A549 (cell line): ENCODE results near the gene CERS6. TPM values are rescaled to one million over a fixed set of nuclear protein-coding genes. Genes with fewer than 3 reads are reported as not detected.

ENCODE experiments used
- ATAC-seq, 2 experiments: fragments of 200-7000 bp in 1 of 2; fragments of >200 bp in 1 of 2; cut with Nextera tagmentation in 1 of 2; cut with Tn5 transposase in 1 of 2; 3 replicates each; pipeline versions ENCODE4 v1.8.0 to v1.9.1; 2018 to 2020; ENCODE audit warnings: mild to moderate bottlenecking in 1 of 2, moderate library complexity in 1 of 2
- CTCF ChIA-PET: fragments of 300-600 bp; sonication (Branson Sonifier 250); formaldehyde crosslinking; extraction: SDS; loops from one replicate; lab custom pipeline; 2021; ENCODE audit warnings: antibody characterized with exemption, inconsistent platforms; lab: Yijun Ruan, JAX
- POLR2A ChIA-PET: fragments of 350-600 bp; formaldehyde crosslinking; extraction: SDS; loops from one replicate; lab custom pipeline; 2021; ENCODE audit warnings: antibody characterized with exemption, inconsistent platforms; lab: Yijun Ruan, JAX
- DNase-seq, 2 experiments: peaks; one replicate each; pipeline versions ENCODE4 v3.0.0 to v3.0.0-alpha.2; 2011 to 2016; ENCODE audit warnings: low read depth in 1 of 2, low spot score in 1 of 2
- FAIRE-seq: peaks from 2 replicates; lab custom pipeline; 2011; peaks lifted over from hg19 to GRCh38; lab: Jason Lieb, UNC
- H3K27ac ChIP-seq, 2 experiments: fragments of >200 bp; sonication (Bioruptor Twin); formaldehyde crosslinking; 3 replicates each; pipeline ENCODE4 v1.5.1; 2016 to 2017
- H3K4me1 ChIP-seq: fragments of >200 bp; sonication (Bioruptor Twin); formaldehyde crosslinking; 3 replicates; pipeline ENCODE4 v1.6.1; 2016
- H3K4me2 ChIP-seq: fragments of >200 bp; sonication (Bioruptor Twin); formaldehyde crosslinking; 3 replicates; pipeline ENCODE4 v1.6.1; 2016
- H3K4me3 ChIP-seq: fragments of >200 bp; sonication (Bioruptor Twin); formaldehyde crosslinking; 3 replicates; pipeline ENCODE4 v1.5.1; 2016
- H3K9me3 ChIP-seq: fragments of >200 bp; sonication (Bioruptor Twin); formaldehyde crosslinking; 3 replicates; pipeline ENCODE4 v1.6.1; 2016
- BHLHE40 ChIP-seq: IDR thresholded peaks from 2 replicates; pipeline ENCODE4 v1.6.1; 2012; ENCODE audit warnings: low read depth, low read length, inconsistent platforms
- E2F6 ChIP-seq: IDR thresholded peaks from 2 replicates; pipeline ENCODE4 v1.6.1; 2012; ENCODE audit warnings: low read depth, borderline replicate concordance
- EHF ChIP-seq: fragments of 250-450 bp; sonication (Bioruptor Pico); IDR thresholded peaks from 2 replicates; pipeline ENCODE4 v1.5.0; 2020; ENCODE audit warnings: mild to moderate bottlenecking
- EHMT2 ChIP-seq: fragments of 200-600 bp; sonication (generic); IDR thresholded peaks from 2 replicates; pipeline ENCODE4 v1.6.1; 2016; ENCODE audit warnings: antibody characterized with exemption, low read depth, mild to moderate bottlenecking, moderate library complexity
- GATA3 ChIP-seq: IDR thresholded peaks from 2 replicates; pipeline ENCODE4 v1.6.1; 2012; ENCODE audit warnings: borderline replicate concordance
- HEYL ChIP-seq: fragments of 250-450 bp; sonication (Bioruptor Pico); IDR thresholded peaks from 2 replicates; pipeline ENCODE4 v1.8.0; 2021; ENCODE audit warnings: mild to moderate bottlenecking, moderate library complexity
- HOXB5 ChIP-seq: fragments of 250-450 bp; sonication (Bioruptor Pico); IDR thresholded peaks from 2 replicates; pipeline ENCODE4 v1.5.0; 2020; ENCODE audit warnings: mild to moderate bottlenecking, moderate library complexity
- KDM5A ChIP-seq: fragments of 200-600 bp; sonication (generic); IDR thresholded peaks from 2 replicates; pipeline ENCODE4 v1.6.1; 2016; ENCODE audit warnings: antibody characterized with exemption, mild to moderate bottlenecking
- MAFK ChIP-seq: fragments of 450-650 bp; IDR thresholded peaks from 2 replicates; pipeline ENCODE4 v1.6.1; 2014; ENCODE audit not compliant: partially characterized antibody
- MYC ChIP-seq: IDR thresholded peaks from 2 replicates; pipeline ENCODE4 v1.6.1; 2012; ENCODE audit warnings: mild to moderate bottlenecking, inconsistent platforms, low read length, improper control_type of control experiment, borderline replicate concordance
- NFE2L2 ChIP-seq: fragments of 150-350 bp; conservative IDR thresholded peaks from 2 replicates; pipeline ENCODE4 v1.6.1; 2014; ENCODE audit warnings: low read length
- PHF8 ChIP-seq: fragments of 200-600 bp; sonication (generic); IDR thresholded peaks from 2 replicates; pipeline ENCODE4 v1.6.1; 2016; ENCODE audit warnings: low read depth, mild to moderate bottlenecking, antibody characterized with exemption, moderate library complexity, borderline replicate concordance
- RARB ChIP-seq: fragments of 250-450 bp; sonication (Bioruptor Pico); IDR thresholded peaks from 2 replicates; pipeline ENCODE4 v1.8.0; 2021; ENCODE audit warnings: mild to moderate bottlenecking, moderate library complexity
- RCOR1 ChIP-seq: fragments of 150-350 bp; IDR thresholded peaks from 2 replicates; pipeline ENCODE4 v1.6.1; 2014; ENCODE audit warnings: antibody characterized with exemption, low read length, low read depth
- REST ChIP-seq: fragments of 200-600 bp; sonication (generic); IDR thresholded peaks from 2 replicates; pipeline ENCODE4 v1.6.1; 2016; ENCODE audit warnings: antibody characterized with exemption, mild to moderate bottlenecking, moderate library complexity
- RFX5 ChIP-seq: fragments of 450-650 bp; IDR thresholded peaks from 2 replicates; pipeline ENCODE4 v1.7.1; 2014; ENCODE audit warnings: antibody characterized with exemption, mild to moderate bottlenecking, moderate library complexity
- ZC3H11A ChIP-seq: fragments of 450-650 bp; IDR thresholded peaks from 2 replicates; pipeline ENCODE4 v1.6.1; 2014; ENCODE audit warnings: antibody characterized with exemption, mild to moderate bottlenecking
- WGBS: methylation state at CpG from one replicate; pipeline ENCODE4 v1.1.6; 2017; ENCODE audit errors: missing lambda C conversion rate; 5-methylcytosine and 5-hydroxymethylcytosine counted together
- polyA plus RNA-seq, 4 experiments: library from polyadenylated mRNA; depleted of rRNA in 3 of 4; stranded (reverse); fragments of >200 nt; fragmentation: RNase III in 1 of 4; extraction: RNeasy Plus Mini Kit Qiagen cat#74134 plus additional on column Dnase treatment in 1 of 4; gene quantifications; 2 replicates in 3 of 4; 3 replicates in 1 of 4; pipeline ENCODE4 v1.2.3, GENCODE V29; 2011 to 2017
- TF ChIP-seq, protein P1 (sequence below): fragments of 150-350 bp; IDR thresholded peaks from 2 replicates; pipeline ENCODE4 v1.6.1; 2014; ENCODE audit warnings: low read depth, mild to moderate bottlenecking, low read length
- TF ChIP-seq, protein P2 (sequence below): fragments of >200 bp; sonication (Bioruptor Twin); formaldehyde crosslinking; IDR thresholded peaks from 2 replicates; pipeline ENCODE4 v1.6.1; 2016

CERS6 gene
- polyA plus RNA-seq, 2 of the 4 experiments (the other 2 are of a cell fraction) = 12.0 to 16.9 TPM

GRCh38 chr2:168614172-168615018 is 158.3 kb downstream of the CERS6 start:
- H3K4me3 ChIP-seq = no peak overlapping the region
- no peak overlapping the region for H3K4me2 ChIP-seq
- POLR2A ChIA-PET = no interaction called here
- no peaks in the 10 kb centered on the region for H3K4me1 ChIP-seq
- H3K27ac ChIP-seq = no peak overlapping the region
- no peak; a peak in 1 of 6 replicates for ATAC-seq
- no peak for FAIRE-seq
- no peaks in the 10 kb centered on the region for H3K9me3 ChIP-seq
- CTCF ChIA-PET = interaction anchor here (0.8 to 1.1 kb wide), 3 partner anchors 9 to 111 kb away, joined by 3 to 4 read pairs (median 3); no protein-coding TSS in a partner anchor
- DNase-seq = no peak
- 65% methylated on average over 3 of the region's 3 CpGs for WGBS
- TF ChIP-seq HOXB5 (no peak), RCOR1 (no peak)
- TF ChIP-seq, protein P1, sequence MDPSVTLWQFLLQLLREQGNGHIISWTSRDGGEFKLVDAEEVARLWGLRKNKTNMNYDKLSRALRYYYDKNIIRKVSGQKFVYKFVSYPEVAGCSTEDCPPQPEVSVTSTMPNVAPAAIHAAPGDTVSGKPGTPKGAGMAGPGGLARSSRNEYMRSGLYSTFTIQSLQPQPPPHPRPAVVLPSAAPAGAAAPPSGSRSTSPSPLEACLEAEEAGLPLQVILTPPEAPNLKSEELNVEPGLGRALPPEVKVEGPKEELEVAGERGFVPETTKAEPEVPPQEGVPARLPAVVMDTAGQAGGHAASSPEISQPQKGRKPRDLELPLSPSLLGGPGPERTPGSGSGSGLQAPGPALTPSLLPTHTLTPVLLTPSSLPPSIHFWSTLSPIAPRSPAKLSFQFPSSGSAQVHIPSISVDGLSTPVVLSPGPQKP = no peak

GRCh38 chr2:168620554-168620953 is 164.5 kb downstream of the CERS6 start:
- Histone ChIP-seq H3K4me3 (no peak overlapping the region), H3K9me3 (no peaks in the 10 kb centered on the region), H3K4me2 (no peak overlapping the region), H3K27ac (no peak overlapping the region), H3K4me1 (peaks cover 15% of the 10 kb centered on the region)
- POLR2A ChIA-PET = no interaction called here
- ATAC-seq (no peak), FAIRE-seq (no peak), DNase-seq (no peak)
- WGBS = 93% methylated on average over 2 of the region's 2 CpGs
- CTCF ChIA-PET = interaction anchor here (1.0 kb wide), 1 partner anchor 67 kb away, joined by 3 read pairs; no protein-coding TSS in a partner anchor
- TF ChIP-seq REST = no peak
- TF ChIP-seq KDM5A = no peak
- TF ChIP-seq BHLHE40 = no peak
- no peak for TF ChIP-seq PHF8
- TF ChIP-seq MYC = no peak
- TF ChIP-seq, protein P2, sequence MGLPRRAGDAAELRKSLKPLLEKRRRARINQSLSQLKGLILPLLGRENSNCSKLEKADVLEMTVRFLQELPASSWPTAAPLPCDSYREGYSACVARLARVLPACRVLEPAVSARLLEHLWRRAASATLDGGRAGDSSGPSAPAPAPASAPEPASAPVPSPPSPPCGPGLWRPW = no peak
- TF ChIP-seq EHMT2 = no peak
- no peak for TF ChIP-seq HEYL (CRISPR knock-in tag)
- TF ChIP-seq ZC3H11A = no peak
- no peak for TF ChIP-seq RFX5
- TF ChIP-seq NFE2L2 = no peak
- no peak for TF ChIP-seq E2F6
- TF ChIP-seq MAFK = no peak
- TF ChIP-seq EHF (CRISPR knock-in tag) = no peak
- TF ChIP-seq RARB (CRISPR knock-in tag) = no peak
- no peak for TF ChIP-seq GATA3
